Measurements from ENCODE around the gene E2F1. TPM values are rescaled to one million over a fixed set of nuclear protein-coding genes. Genes with fewer than 3 reads are reported as not detected.

E2F1 gene
- total and polyA plus RNA-seq, 4 donors = 3.4 to 11.4 (median 10.3) TPM

DNA sequence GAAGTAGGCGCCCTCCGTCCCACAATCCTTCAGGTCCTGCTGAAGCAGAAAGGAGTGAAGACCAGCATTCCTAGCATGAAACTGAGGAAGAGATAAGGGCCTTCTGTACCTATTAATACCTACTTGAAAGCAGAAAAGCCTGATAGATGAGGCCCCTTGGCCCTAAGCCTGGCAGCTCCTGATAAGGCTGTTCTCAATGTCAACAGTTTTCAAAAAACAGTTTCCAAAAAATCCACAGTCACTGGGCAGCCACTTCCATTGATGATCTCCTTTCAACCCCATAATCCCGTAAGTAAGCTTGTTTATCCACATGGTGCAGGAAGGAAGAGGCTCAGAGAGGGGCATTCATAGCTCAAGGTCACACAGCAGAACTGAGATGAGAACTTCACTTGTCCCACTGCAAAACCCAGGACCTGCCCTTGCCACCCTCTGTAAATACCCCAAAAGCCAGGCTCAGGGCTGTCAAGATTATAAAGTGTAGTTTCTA lies 2.8 kb upstream of the E2F1 start:
- Histone ChIP-seq H3K36me3 (ENCODE audit: control insufficient read depth, insufficient read depth, low read length) (no peaks in the 10 kb centered on the region), H3K27me3 (ENCODE audit: control insufficient read depth, insufficient read depth, low read length) (no peaks in the 10 kb centered on the region), H3K27ac (ENCODE audit: low read depth, low read length) (no peak overlapping the region), H3K4me3 (ENCODE audit: low read depth, low read length) (no peak overlapping the region), H3K4me1 (ENCODE audit: control insufficient read depth, insufficient read depth, low read length) (peaks cover 29% of the 10 kb centered on the region), H3K9me3 (ENCODE audit: control insufficient read depth, insufficient read depth, low read length) (no peaks in the 10 kb centered on the region)
- no peak for DNase-seq (ENCODE audit: low read depth in 4 of 6, low spot score in 6 of 6)
- 80% methylated on average over 1 of the region's 3 CpGs for WGBS (ENCODE audit: insufficient coverage)

DNA sequence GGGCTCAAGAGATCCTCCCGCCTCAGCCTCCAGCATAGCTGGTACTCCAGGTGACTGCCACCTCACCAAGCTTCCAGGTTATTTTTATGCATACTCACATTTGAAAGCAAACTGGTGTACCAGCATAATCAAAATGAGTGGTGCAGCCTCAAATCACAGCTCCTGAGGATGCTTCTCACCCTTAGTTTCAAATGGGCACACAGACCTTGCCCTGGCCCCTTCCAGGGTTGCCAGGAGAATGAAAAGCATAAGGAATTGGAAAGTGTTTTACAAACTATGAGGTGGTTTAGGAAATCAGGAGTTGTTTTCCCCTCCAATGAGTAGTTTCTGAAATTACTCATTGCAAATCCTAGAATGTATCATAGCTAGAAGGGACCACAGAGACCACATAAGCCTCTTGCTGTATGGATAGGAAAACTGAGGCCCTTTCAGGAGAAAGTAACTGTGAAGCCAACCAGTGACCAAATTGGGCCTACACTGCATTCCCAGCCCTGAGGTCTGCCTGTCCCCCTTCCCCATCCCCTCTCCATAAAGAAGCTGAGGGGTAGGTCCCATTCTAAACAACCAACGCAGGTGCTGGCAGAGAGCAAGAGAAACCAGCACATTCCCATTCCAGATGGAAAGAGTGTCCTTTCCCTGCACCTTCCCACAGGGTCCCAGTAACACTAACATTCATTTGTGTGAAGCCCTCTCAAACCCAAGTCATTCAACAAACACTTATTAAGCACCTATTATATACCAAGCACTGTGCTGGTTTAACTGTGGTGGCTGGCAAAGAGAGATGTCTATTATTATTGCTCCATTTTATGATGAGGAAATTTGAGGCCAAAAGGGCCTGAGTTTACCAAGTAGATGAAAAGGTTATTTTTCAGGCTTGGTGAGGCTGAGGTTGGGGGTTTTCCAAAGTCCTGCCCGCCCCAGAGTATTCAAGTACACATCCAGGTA lies 2.1 kb upstream of the E2F1 start:
- Histone ChIP-seq H3K27me3 (ENCODE audit: control insufficient read depth, insufficient read depth, low read length) (no peaks in the 10 kb centered on the region), H3K4me3 (ENCODE audit: low read depth, low read length) (no peak overlapping the region), H3K9me3 (ENCODE audit: control insufficient read depth, insufficient read depth, low read length) (no peaks in the 10 kb centered on the region), H3K36me3 (ENCODE audit: control insufficient read depth, insufficient read depth, low read length) (no peaks in the 10 kb centered on the region), H3K4me1 (ENCODE audit: control insufficient read depth, insufficient read depth, low read length) (peaks cover 22% of the 10 kb centered on the region), H3K27ac (ENCODE audit: low read depth, low read length) (no peak overlapping the region)
- 100% methylated on average over 2 of the region's 3 CpGs for WGBS (ENCODE audit: insufficient coverage)
- no peak for DNase-seq (ENCODE audit: low read depth in 4 of 6, low spot score in 6 of 6)

GRCh38 chr20:33687370-33687915 lies 1.3 kb upstream of the E2F1 start:
- Histone ChIP-seq H3K4me3 (ENCODE audit: low read depth, low read length) (no peak overlapping the region), H3K9me3 (ENCODE audit: control insufficient read depth, insufficient read depth, low read length) (no peaks in the 10 kb centered on the region), H3K36me3 (ENCODE audit: control insufficient read depth, insufficient read depth, low read length) (no peaks in the 10 kb centered on the region), H3K27ac (ENCODE audit: low read depth, low read length) (no peak overlapping the region), H3K4me1 (ENCODE audit: control insufficient read depth, insufficient read depth, low read length) (peaks cover 20% of the 10 kb centered on the region), H3K27me3 (ENCODE audit: control insufficient read depth, insufficient read depth, low read length) (no peaks in the 10 kb centered on the region)
- WGBS (ENCODE audit: insufficient coverage) = 85% methylated on average over 6 of the region's 8 CpGs
- no peak for DNase-seq (ENCODE audit: low read depth in 4 of 6, low spot score in 6 of 6)

GRCh38 chr20:33686984-33687366 lies 790 bp upstream of the E2F1 start:
- peak overlapping the region; percentile 46 for H3K4me3 ChIP-seq (ENCODE audit: low read depth, low read length)

DNA sequence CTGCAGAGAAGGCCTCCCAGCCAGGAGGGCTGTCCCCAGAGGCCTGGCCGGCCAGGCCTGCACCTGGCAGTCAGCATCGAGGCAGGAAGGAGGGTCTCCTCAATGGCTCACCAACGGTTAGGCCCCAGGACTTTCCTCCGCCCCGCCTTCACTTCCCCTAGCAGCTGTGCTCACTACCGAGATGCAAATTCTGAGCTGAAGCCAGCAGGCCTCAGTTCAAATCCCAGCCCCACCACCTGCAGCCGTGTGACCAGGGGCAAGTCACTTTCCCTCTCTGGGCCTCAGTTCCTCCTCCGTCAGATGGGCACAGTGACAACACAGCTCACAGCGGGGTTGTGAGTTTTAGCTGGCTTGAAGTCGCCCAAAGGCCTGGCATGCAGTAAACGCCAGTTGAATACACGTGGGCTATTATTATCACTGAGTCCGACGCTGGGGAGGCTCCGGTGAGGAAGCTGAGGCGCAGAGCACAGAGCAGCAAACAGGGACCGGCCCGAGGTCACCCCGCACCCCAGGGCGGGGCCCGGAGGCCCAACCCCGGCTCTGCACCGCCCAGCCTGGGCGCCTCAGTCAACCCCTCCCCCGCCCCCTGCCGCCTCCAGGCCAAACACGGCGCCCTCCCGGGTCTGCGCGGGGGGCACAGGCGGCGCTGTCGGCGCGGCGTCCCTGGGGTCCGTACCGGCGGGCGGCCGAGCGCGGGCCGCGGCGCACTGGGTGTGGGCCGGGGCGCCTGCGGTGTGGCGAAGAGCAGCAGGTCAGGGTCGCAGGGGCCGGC lies 671 bp downstream of the E2F1 start:
- peaks cover 20% of the 10 kb centered on the region for H3K4me1 ChIP-seq (ENCODE audit: control insufficient read depth, insufficient read depth, low read length)
- peak in 1 of 6 donors; percentile 31 for DNase-seq (ENCODE audit: low read depth in 4 of 6, low spot score in 6 of 6)

More at GRCh38 chr20:33686984-33687366, 790 bp upstream of the E2F1 start:
- Histone ChIP-seq H3K9me3 (ENCODE audit: control insufficient read depth, insufficient read depth, low read length) (no peaks in the 10 kb centered on the region), H3K4me1 (ENCODE audit: control insufficient read depth, insufficient read depth, low read length) (peaks cover 20% of the 10 kb centered on the region), H3K27me3 (ENCODE audit: control insufficient read depth, insufficient read depth, low read length) (no peaks in the 10 kb centered on the region), H3K27ac (ENCODE audit: low read depth, low read length) (peak overlapping the region; percentile 41), H3K36me3 (ENCODE audit: control insufficient read depth, insufficient read depth, low read length) (no peaks in the 10 kb centered on the region)
- DNase-seq (ENCODE audit: low read depth in 4 of 6, low spot score in 6 of 6) = no peak
- 78% methylated on average over 11 of the region's 14 CpGs for WGBS (ENCODE audit: insufficient coverage)

GRCh38 chr20:33684533-33685327 lies 1.5 kb downstream of the E2F1 start:
- no peak overlapping the region for H3K27ac ChIP-seq (ENCODE audit: low read depth, low read length)
- peak in 2 of 6 donors; percentile 37 to 64 for DNase-seq (ENCODE audit: low read depth in 4 of 6, low spot score in 6 of 6)

More for the DNA sequence above, 671 bp downstream of the E2F1 start:
- WGBS (ENCODE audit: insufficient coverage) = under 1% methylated on average over 52 of the region's 53 CpGs
- H3K4me3 ChIP-seq (ENCODE audit: low read depth, low read length) = peak overlapping the region; percentile 33
- H3K36me3 ChIP-seq (ENCODE audit: control insufficient read depth, insufficient read depth, low read length) = no peaks in the 10 kb centered on the region
- no peaks in the 10 kb centered on the region for H3K27me3 ChIP-seq (ENCODE audit: control insufficient read depth, insufficient read depth, low read length)
- no peaks in the 10 kb centered on the region for H3K9me3 ChIP-seq (ENCODE audit: control insufficient read depth, insufficient read depth, low read length)
- no peak overlapping the region for H3K27ac ChIP-seq (ENCODE audit: low read depth, low read length)

DNA sequence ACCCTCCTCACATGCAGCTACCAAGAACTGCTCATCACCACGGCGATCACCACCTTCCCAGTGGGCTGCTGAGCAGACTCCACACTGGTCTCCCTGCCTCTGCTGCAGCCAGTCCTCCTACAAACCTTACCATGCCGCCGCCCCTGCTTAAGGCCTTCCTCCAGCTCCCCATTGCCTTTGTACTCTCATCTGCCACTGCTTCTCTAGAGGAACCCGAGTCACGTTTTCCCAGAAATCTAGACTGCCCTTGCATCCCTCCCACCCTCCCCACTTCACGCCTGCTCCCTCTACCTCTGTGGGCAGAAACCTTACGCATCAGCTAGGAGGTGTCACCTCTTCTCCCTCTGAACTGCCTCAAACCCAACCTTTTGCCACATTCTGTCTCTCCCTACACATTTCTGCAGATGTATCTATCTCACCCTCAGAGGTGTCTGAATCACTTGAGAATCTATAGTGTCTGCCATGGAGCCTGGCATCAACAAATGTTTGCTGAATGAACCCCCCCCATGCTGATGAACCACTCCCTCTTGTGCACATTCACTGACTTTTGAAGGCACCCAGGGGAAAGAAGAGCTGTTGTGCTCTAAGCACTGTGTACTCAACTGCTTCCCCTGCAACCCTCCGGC lies 4.3 kb downstream of the E2F1 start:
- no peaks in the 10 kb centered on the region for H3K9me3 ChIP-seq (ENCODE audit: control insufficient read depth, insufficient read depth, low read length)
- peaks cover 15% of the 10 kb centered on the region for H3K36me3 ChIP-seq (ENCODE audit: control insufficient read depth, insufficient read depth, low read length)
- peaks cover 17% of the 10 kb centered on the region for H3K4me1 ChIP-seq (ENCODE audit: control insufficient read depth, insufficient read depth, low read length)
- no peaks in the 10 kb centered on the region for H3K27me3 ChIP-seq (ENCODE audit: control insufficient read depth, insufficient read depth, low read length)
- no peak overlapping the region for H3K4me3 ChIP-seq (ENCODE audit: low read depth, low read length)
- H3K27ac ChIP-seq (ENCODE audit: low read depth, low read length) = no peak overlapping the region
- no peak for DNase-seq (ENCODE audit: low read depth in 4 of 6, low spot score in 6 of 6)
- WGBS (ENCODE audit: insufficient coverage) = 78% methylated on average over 9 of the region's 9 CpGs

More at GRCh38 chr20:33684533-33685327, 1.5 kb downstream of the E2F1 start:
- 12% methylated on average over 7 of the region's 10 CpGs for WGBS (ENCODE audit: insufficient coverage)
- H3K9me3 ChIP-seq (ENCODE audit: control insufficient read depth, insufficient read depth, low read length) = no peaks in the 10 kb centered on the region
- peaks cover 6% of the 10 kb centered on the region for H3K36me3 ChIP-seq (ENCODE audit: control insufficient read depth, insufficient read depth, low read length)
- H3K4me1 ChIP-seq (ENCODE audit: control insufficient read depth, insufficient read depth, low read length) = peaks cover 20% of the 10 kb centered on the region
- no peaks in the 10 kb centered on the region for H3K27me3 ChIP-seq (ENCODE audit: control insufficient read depth, insufficient read depth, low read length)
- H3K4me3 ChIP-seq (ENCODE audit: low read depth, low read length) = peak overlapping the region; percentile 33

- Histone ChIP-seq H3K4me3 (ENCODE audit: low read depth, low read length) (no peak overlapping the region), H3K4me1 (ENCODE audit: control insufficient read depth, insufficient read depth, low read length) (peaks cover 14% of the 10 kb centered on the region), H3K27ac (ENCODE audit: low read depth, low read length) (no peak overlapping the region), H3K9me3 (ENCODE audit: control insufficient read depth, insufficient read depth, low read length) (no peaks in the 10 kb centered on the region), H3K36me3 (ENCODE audit: control insufficient read depth, insufficient read depth, low read length) (peaks cover 21% of the 10 kb centered on the region), H3K27me3 (ENCODE audit: control insufficient read depth, insufficient read depth, low read length) (no peaks in the 10 kb centered on the region)
- no peak for DNase-seq (ENCODE audit: low read depth in 4 of 6, low spot score in 6 of 6)
- WGBS (ENCODE audit: insufficient coverage) = 92% methylated on average over 3 of the region's 5 CpGs
Measured at GRCh38 chr20:33681288-33681687, 4.9 kb downstream of the E2F1 start.

Data from spinal cord (tissue), 10 donors.